Glutamatergic neuron (in vitro differentiated cells): Measurements from ENCODE around the gene RAP1A. TPM values are rescaled to one million over a fixed set of nuclear protein-coding genes. Genes with fewer than 3 reads are reported as not detected.

ENCODE experiments used
- DNase-seq: peaks from one replicate; pipeline ENCODE4 v3.0.0; 2022
- H3K27ac Mint-ChIP-seq: one replicate; pipeline ENCODE4 v1.8.0; 2020; ENCODE audit warnings: mild to moderate bottlenecking, mixed read lengths, inconsistent platforms; ENCODE audit not compliant: unreplicated experiment
- H3K27me3 Mint-ChIP-seq: one replicate; pipeline ENCODE4 v1.8.0; 2020; ENCODE audit warnings: mild to moderate bottlenecking, moderate library complexity, mixed read lengths, inconsistent platforms; ENCODE audit not compliant: unreplicated experiment
- H3K36me3 Mint-ChIP-seq: one replicate; pipeline ENCODE4 v1.8.0; 2020; ENCODE audit warnings: mild to moderate bottlenecking, mixed read lengths, inconsistent platforms; ENCODE audit not compliant: unreplicated experiment
- H3K4me1 Mint-ChIP-seq: one replicate; pipeline ENCODE4 v1.8.0; 2020; ENCODE audit warnings: mild to moderate bottlenecking, low read depth, mixed read lengths, inconsistent platforms; ENCODE audit not compliant: unreplicated experiment
- H3K4me3 Mint-ChIP-seq: one replicate; pipeline ENCODE4 v1.8.0; 2020; ENCODE audit warnings: mild to moderate bottlenecking, mixed read lengths, inconsistent platforms; ENCODE audit not compliant: unreplicated experiment
- H3K9me3 Mint-ChIP-seq: one replicate; pipeline ENCODE4 v1.8.0; 2020; ENCODE audit warnings: mild to moderate bottlenecking, moderate library complexity, mixed read lengths, inconsistent platforms; ENCODE audit not compliant: unreplicated experiment
- total RNA-seq: library from RNA; stranded (reverse); fragmentation: NEBNext Ultra II Directional; extraction: Animal tissue kit (Norgen Biotek cat#: 25700); gene quantifications from one replicate; pipeline ENCODE4 v1.2.1, GENCODE V29; 2021; ENCODE audit not compliant: unreplicated experiment
- TF ChIP-seq, protein P1 (sequence below): fragments of 200-600 bp; sonication (generic); IDR thresholded peaks from one replicate; pipeline ENCODE4 v1.5.0; 2021; ENCODE audit not compliant: partially characterized antibody, unreplicated experiment

Gene RAP1A
- total RNA-seq, 1 donor from 2014 or later = 17.9 TPM

GRCh38 chr1:111633736-111634247 is 14.2 kb downstream of the RAP1A start:
- no peaks in the 10 kb centered on the region for H3K27me3 Mint-ChIP-seq
- H3K36me3 Mint-ChIP-seq = no peaks in the 10 kb centered on the region
- H3K9me3 Mint-ChIP-seq = no peaks in the 10 kb centered on the region
- TF ChIP-seq, protein P1, sequence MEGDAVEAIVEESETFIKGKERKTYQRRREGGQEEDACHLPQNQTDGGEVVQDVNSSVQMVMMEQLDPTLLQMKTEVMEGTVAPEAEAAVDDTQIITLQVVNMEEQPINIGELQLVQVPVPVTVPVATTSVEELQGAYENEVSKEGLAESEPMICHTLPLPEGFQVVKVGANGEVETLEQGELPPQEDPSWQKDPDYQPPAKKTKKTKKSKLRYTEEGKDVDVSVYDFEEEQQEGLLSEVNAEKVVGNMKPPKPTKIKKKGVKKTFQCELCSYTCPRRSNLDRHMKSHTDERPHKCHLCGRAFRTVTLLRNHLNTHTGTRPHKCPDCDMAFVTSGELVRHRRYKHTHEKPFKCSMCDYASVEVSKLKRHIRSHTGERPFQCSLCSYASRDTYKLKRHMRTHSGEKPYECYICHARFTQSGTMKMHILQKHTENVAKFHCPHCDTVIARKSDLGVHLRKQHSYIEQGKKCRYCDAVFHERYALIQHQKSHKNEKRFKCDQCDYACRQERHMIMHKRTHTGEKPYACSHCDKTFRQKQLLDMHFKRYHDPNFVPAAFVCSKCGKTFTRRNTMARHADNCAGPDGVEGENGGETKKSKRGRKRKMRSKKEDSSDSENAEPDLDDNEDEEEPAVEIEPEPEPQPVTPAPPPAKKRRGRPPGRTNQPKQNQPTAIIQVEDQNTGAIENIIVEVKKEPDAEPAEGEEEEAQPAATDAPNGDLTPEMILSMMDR = no peak
- peak overlapping the region; percentile 17 for H3K27ac Mint-ChIP-seq
- DNase-seq = no peak
- H3K4me3 Mint-ChIP-seq = no peak overlapping the region
- peaks cover 2% of the 10 kb centered on the region for H3K4me1 Mint-ChIP-seq

- Mint-ChIP-seq H3K9me3 (no peaks in the 10 kb centered on the region), H3K27me3 (no peaks in the 10 kb centered on the region), H3K4me1 (peaks cover 2% of the 10 kb centered on the region), H3K27ac (no peak overlapping the region), H3K4me3 (no peak overlapping the region), H3K36me3 (no peaks in the 10 kb centered on the region)
- no peak for DNase-seq
- TF ChIP-seq, protein P1 = no peak
Observed at GRCh38 chr1:111635324-111636009, 15.9 kb downstream of the RAP1A start.

DNA sequence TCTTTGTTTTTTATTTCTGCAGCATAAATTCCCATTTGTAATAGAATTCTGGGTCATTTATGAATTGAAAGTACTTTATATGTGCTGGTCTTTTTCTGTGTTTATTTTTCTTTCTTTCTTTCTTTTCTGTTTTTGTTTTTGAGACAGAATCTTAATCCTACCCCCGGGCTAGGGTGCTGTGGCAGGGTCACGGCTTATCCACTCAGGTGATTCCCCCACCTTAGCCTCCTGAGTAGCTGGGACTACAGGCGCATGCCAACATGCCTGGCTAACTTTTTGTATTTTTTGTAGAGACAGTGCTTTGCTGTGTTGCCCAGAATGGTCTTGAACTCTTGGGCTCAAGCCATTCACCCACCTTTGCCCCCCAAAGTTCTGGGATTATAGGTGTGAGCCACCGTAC is 18.7 kb downstream of the RAP1A start:
- no peak overlapping the region for H3K27ac Mint-ChIP-seq
- no peak overlapping the region for H3K4me3 Mint-ChIP-seq
- no peaks in the 10 kb centered on the region for H3K27me3 Mint-ChIP-seq
- H3K4me1 Mint-ChIP-seq = no peaks in the 10 kb centered on the region
- no peak for DNase-seq
- TF ChIP-seq, protein P1 = no peak
- H3K9me3 Mint-ChIP-seq = no peaks in the 10 kb centered on the region
- no peaks in the 10 kb centered on the region for H3K36me3 Mint-ChIP-seq

DNA sequence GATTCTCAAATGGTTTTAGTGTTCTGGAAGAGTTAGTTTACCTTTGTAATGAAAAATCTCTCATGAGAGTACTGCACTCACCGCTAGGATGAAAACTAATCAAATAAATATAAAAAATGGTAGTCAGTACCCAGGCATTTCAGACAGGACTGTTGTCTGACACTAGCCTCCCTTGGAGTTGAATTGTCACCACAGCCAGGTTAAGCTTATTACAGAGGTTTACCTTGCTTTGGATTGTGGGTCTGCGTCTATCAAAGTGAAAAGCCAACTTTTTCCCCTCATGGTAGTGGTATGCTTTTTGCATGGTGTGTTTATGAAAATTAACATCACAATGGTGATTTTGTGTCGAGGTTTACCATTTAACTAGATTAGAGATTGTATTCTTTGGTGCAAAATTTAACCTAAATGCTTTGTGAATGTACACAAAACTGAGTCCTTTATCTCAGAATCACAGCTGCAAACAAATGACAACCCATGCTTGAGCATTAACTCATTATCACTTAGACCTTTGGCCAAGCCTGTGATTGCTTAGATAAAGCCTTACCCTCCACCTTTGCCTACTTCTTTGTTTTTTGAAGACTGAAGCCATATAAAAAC is 20.1 kb downstream of the RAP1A start:
- Mint-ChIP-seq H3K27ac (no peak overlapping the region), H3K4me1 (no peaks in the 10 kb centered on the region), H3K27me3 (no peaks in the 10 kb centered on the region), H3K4me3 (no peak overlapping the region), H3K9me3 (no peaks in the 10 kb centered on the region), H3K36me3 (no peaks in the 10 kb centered on the region)
- DNase-seq = no peak
- TF ChIP-seq, protein P1 = no peak

DNA sequence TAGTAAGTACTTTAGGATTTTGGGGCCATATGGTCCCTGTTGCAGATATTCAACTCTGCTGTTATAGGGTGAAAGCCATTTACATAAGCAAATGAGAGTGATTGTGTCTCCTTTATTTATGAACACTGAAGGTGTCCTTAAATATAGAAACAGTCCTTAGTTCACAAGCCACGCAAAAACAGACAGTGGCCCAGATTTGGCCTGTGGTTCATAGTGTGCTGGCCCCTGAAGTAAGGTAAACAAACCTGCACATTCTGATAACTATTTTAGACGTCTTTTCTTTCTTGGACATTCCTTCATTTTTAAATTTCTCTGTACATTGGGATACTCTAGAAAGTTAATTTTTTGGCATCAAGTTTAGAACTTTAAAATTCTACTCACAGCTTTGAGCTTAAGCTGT is 23.5 kb downstream of the RAP1A start:
- Mint-ChIP-seq H3K36me3 (peaks cover 6% of the 10 kb centered on the region), H3K27me3 (no peaks in the 10 kb centered on the region), H3K9me3 (no peaks in the 10 kb centered on the region), H3K4me1 (no peaks in the 10 kb centered on the region), H3K27ac (no peak overlapping the region), H3K4me3 (no peak overlapping the region)
- TF ChIP-seq, protein P1 = no peak
- DNase-seq = no peak
